ENCODE data around the gene USP1. TPM values are rescaled to one million over a fixed set of nuclear protein-coding genes. Genes with fewer than 3 reads are reported as not detected.

USP1 gene
- total RNA-seq, 2 donors from 2014 or later: 14.9 to 16.2 TPM

GRCh38 chr1:62476525-62477219 is 39.8 kb downstream of the USP1 start:
- no peak for TF ChIP-seq CTCF (IDR thresholded peaks at IDR 0.05)
- H3K27me3 ChIP-seq: no peaks in the 10 kb centered on the region
- H3K36me3 ChIP-seq: peaks cover 25% of the 10 kb centered on the region
- H3K9me3 ChIP-seq: no peaks in the 10 kb centered on the region
- no peak for DNase-seq (ENCODE audit: low spot score)
- no peaks in the 10 kb centered on the region for H3K4me1 ChIP-seq
- no peak overlapping the region for H3K4me3 ChIP-seq
- H3K27ac ChIP-seq: no peak overlapping the region

GRCh38 chr1:62481681-62482080 is 44.8 kb downstream of the USP1 start:
- Histone ChIP-seq H3K9me3 (no peaks in the 10 kb centered on the region), H3K27ac (no peak overlapping the region), H3K36me3 (peaks cover 8% of the 10 kb centered on the region), H3K27me3 (no peaks in the 10 kb centered on the region), H3K4me1 (no peaks in the 10 kb centered on the region), H3K4me3 (no peak overlapping the region)
- no peak for TF ChIP-seq CTCF (IDR thresholded peaks at IDR 0.05)
- no peak for DNase-seq (ENCODE audit: low spot score)

- no peaks in the 10 kb centered on the region for H3K27me3 ChIP-seq
- no peak overlapping the region for H3K27ac ChIP-seq
- no peak overlapping the region for H3K4me3 ChIP-seq
- no peak for TF ChIP-seq CTCF (IDR thresholded peaks at IDR 0.05)
- no peaks in the 10 kb centered on the region for H3K4me1 ChIP-seq
- DNase-seq (ENCODE audit: low spot score): no peak
- H3K36me3 ChIP-seq: peaks cover 8% of the 10 kb centered on the region
- no peaks in the 10 kb centered on the region for H3K9me3 ChIP-seq
Measured at GRCh38 chr1:62484824-62485468, 48.1 kb downstream of the USP1 start.

GRCh38 chr1:62487956-62488355 is 51.1 kb downstream of the USP1 start:
- no peak for TF ChIP-seq CTCF (IDR thresholded peaks at IDR 0.05)
- H3K9me3 ChIP-seq: no peaks in the 10 kb centered on the region
- no peaks in the 10 kb centered on the region for H3K4me1 ChIP-seq
- no peak overlapping the region for H3K27ac ChIP-seq
- H3K4me3 ChIP-seq: no peak overlapping the region
- peaks cover 10% of the 10 kb centered on the region for H3K36me3 ChIP-seq
- H3K27me3 ChIP-seq: no peaks in the 10 kb centered on the region
- no peak for DNase-seq (ENCODE audit: low spot score)

GRCh38 chr1:62492521-62492920 is 55.7 kb downstream of the USP1 start:
- Histone ChIP-seq H3K4me1 (no peaks in the 10 kb centered on the region), H3K4me3 (no peak overlapping the region), H3K36me3 (peaks cover 10% of the 10 kb centered on the region), H3K27me3 (no peaks in the 10 kb centered on the region), H3K27ac (no peak overlapping the region), H3K9me3 (no peaks in the 10 kb centered on the region)
- no peak for TF ChIP-seq CTCF (IDR thresholded peaks at IDR 0.05)
- DNase-seq (ENCODE audit: low spot score): no peak
